Measurements from ENCODE around the gene CEMIP2.

Gene CEMIP2

DNA sequence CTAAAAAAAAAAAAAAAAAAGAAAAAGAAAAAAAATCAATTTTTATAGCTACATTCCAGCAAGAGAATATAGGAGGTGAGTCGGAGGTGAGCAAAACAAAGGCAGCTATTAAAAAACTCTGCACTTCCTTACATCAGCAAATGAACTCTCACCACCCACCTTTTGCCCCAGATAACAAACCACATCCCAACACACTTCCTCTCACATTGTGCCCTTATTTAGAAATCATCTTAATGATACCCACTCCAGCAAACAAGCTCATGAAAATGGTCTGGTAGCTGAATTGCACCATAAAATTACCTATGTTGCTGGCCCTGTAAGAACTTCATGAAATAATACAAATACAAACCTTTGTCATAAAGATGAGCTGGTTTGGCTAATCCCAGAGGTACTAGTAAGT lies 82.9 kb downstream of the CEMIP2 start:
- DNase-seq (ENCODE audit: extremely low spot score) = no peak
- CTCF ChIA-PET = interaction anchor here (1.0 kb wide), 1 partner anchor 29 kb away, joined by 3 read pairs; no protein-coding TSS in a partner anchor
- POLR2A ChIA-PET = no interaction called here
- TF ChIP-seq, protein P1, sequence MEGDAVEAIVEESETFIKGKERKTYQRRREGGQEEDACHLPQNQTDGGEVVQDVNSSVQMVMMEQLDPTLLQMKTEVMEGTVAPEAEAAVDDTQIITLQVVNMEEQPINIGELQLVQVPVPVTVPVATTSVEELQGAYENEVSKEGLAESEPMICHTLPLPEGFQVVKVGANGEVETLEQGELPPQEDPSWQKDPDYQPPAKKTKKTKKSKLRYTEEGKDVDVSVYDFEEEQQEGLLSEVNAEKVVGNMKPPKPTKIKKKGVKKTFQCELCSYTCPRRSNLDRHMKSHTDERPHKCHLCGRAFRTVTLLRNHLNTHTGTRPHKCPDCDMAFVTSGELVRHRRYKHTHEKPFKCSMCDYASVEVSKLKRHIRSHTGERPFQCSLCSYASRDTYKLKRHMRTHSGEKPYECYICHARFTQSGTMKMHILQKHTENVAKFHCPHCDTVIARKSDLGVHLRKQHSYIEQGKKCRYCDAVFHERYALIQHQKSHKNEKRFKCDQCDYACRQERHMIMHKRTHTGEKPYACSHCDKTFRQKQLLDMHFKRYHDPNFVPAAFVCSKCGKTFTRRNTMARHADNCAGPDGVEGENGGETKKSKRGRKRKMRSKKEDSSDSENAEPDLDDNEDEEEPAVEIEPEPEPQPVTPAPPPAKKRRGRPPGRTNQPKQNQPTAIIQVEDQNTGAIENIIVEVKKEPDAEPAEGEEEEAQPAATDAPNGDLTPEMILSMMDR (IDR thresholded peaks at IDR 0.05; ENCODE audit: control extremely low read depth, extremely low read depth, low read depth, missing control alignments) = no peak

DNA sequence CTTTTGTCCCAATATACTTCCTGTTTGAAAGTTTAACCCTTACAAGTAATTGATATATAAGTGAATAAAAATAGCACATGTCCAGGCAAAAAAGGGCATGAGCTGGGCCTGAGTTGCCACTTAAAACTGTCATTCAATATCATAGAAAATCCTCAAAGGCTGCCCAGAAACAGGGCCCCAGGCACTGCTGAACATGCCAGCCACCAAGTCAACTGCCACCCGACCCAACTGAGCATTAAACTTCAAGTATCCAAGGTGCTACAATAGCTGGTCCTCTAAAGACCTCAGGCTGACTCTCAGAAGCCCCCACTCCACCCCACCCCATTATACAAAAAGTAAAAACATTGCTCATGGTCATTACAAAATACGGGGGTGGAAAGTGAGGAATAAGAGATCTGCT lies 83.7 kb downstream of the CEMIP2 start:
- DNase-seq (ENCODE audit: extremely low spot score) = no peak
- TF ChIP-seq, protein P1 (IDR thresholded peaks at IDR 0.05; ENCODE audit: control extremely low read depth, extremely low read depth, low read depth, missing control alignments) = no peak
- CTCF ChIA-PET = interaction anchor here (0.9 to 1.5 kb wide), 2 partner anchors 9 to 80 kb away, joined by 4 read pairs; no protein-coding TSS in a partner anchor
- POLR2A ChIA-PET = no interaction called here

DNA sequence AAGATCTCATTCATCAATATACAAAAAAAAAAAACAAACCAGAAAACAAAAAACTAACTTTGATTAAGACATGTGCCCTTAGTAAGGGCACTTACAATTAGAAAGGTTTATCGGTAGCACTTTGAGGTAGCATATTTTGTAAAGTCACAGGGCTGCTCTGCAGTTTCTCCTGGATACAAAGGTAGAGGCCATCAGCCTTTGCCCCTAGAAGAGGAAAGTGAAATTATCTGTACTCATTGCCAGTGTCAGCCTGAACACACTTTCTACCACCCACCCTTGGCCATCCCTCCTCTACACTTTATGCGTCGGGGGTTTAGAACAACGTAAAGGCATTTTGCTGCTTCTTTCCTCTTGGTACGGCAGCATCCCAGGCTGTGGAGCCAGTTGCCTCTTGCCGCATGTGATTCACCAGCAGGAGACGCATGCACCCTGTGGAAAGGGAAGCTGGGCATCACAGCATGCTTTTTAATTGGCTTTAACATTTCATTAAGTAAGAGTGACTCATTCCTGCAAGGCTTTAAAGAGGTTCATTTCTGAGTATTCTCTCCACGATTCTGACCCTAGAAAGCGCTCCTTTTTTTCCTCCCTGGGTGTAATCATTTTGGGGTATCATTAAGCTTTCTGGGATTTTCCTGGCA lies 84.6 kb downstream of the CEMIP2 start:
- POLR2A ChIA-PET = no interaction called here
- CTCF ChIA-PET = interaction anchor here (0.9 to 1.5 kb wide), 2 partner anchors 10 to 79 kb away, joined by 4 read pairs; no protein-coding TSS in a partner anchor
- no peak for DNase-seq (ENCODE audit: extremely low spot score)
- TF ChIP-seq, protein P1 (IDR thresholded peaks at IDR 0.05; ENCODE audit: control extremely low read depth, extremely low read depth, low read depth, missing control alignments) = no peak

DNA sequence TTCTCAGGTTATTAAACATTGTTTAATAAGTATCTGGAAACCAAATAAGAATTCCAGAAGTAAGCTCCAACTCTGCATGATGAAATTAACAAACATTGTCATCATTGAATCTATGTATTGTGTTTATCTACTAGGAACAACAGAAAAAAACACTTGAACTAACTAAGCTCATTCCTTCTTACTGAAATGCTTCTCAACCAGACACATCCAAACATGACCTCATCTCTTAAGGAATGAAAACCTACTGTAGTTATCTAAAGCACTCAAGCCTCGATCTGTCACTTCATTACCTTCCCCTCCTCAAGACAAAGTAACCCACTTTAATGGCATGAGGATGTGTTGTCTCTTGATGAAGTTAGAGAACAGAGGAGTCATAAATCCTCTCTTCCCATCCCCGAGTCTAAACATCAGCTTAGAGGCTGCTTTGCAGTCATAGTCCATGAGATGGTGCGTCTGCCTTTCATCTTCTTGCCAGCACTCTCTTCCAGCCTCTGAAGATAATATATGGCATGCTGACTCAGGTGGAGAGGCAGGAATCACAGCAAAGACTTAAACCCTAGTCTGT lies 86.5 kb downstream of the CEMIP2 start:
- TF ChIP-seq, protein P1 (IDR thresholded peaks at IDR 0.05; ENCODE audit: control extremely low read depth, extremely low read depth, low read depth, missing control alignments) = no peak
- DNase-seq (ENCODE audit: extremely low spot score) = no peak
- CTCF ChIA-PET = interaction anchor here (1.2 to 2.2 kb wide), 3 partner anchors 9 to 13 kb away, joined by 3 to 6 read pairs (median 3); no protein-coding TSS in a partner anchor
- POLR2A ChIA-PET = no interaction called here

DNA sequence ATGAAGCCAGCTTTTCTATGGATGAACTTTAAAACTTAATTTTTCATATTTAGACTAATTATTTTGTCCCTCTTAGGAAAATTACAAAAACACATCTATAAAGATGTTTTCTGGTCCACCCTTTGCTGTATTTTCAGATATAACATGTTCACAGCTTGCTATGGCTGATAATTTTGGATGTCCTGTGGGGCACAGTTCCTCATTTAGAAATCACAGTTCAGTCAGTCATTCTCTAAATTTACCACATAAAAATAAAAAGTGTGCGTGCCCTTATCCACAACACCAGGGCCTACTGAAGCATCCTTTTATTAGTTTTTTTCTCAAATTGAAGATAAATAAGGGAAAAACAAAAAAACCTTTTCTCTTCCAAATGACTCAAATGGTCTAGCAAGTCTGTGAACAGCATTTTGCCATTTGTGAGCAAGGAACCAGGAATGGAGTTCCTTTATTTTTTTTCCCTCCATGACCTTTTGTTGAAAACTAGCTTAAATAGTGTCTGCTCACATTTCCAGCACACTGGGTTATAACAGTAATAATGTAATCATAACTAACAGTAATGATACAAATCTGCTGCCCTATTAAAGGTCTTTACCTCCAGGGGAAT lies 87.1 kb downstream of the CEMIP2 start:
- CTCF ChIA-PET = interaction anchor here (0.5 to 2.2 kb wide), 4 partner anchors 9 to 645 kb away, joined by 3 to 6 read pairs (median 3); no protein-coding TSS in a partner anchor
- TF ChIP-seq, protein P1 (IDR thresholded peaks at IDR 0.05; ENCODE audit: control extremely low read depth, extremely low read depth, low read depth, missing control alignments) = no peak
- POLR2A ChIA-PET = no interaction called here
- no peak for DNase-seq (ENCODE audit: extremely low spot score)

DNA sequence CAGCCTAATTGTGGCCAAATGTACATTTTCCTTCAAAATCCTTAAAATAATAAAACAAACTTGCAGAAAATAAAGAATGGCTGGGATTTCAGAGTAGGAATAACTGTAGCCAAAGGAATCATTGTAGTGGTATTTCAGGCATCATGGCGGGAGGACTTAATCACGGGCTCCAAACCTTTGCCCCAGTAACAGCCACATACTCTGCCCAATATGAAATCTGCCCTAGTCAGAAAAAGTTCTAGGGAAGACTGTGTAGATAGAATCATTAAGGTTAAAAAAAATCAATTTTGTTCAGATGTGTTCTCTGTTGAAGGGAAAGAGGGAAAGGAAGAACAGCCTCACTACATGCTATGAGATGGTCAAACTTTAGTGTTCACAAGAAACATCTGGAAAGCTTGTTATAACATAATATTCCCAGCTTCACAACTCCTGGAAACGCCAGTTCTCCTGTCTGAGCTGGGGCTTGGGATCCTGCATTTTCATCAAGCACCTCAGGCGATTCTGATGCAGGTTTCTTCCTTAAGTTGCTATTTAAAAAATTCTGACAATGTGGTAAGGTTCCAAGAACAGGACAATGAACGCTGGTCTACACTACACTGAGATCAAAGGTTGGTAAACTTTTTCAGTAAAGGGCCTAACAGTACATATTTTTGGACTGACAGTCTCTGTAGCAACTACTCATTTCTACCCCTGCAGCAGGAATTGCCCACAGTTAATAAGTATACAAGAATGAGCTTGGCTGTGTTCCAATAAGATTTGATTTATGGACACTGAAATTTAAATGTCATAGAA lies 87.9 kb downstream of the CEMIP2 start:
- TF ChIP-seq, protein P1 (IDR thresholded peaks at IDR 0.05; ENCODE audit: control extremely low read depth, extremely low read depth, low read depth, missing control alignments) = no peak
- CTCF ChIA-PET = interaction anchor here (0.9 to 2.2 kb wide), 4 partner anchors 8 to 76 kb away, joined by 3 to 6 read pairs (median 3); no protein-coding TSS in a partner anchor
- DNase-seq (ENCODE audit: extremely low spot score) = no peak
- POLR2A ChIA-PET = no interaction called here
